ENCODE measurements around the gene KDELR1. TPM values are rescaled to one million over a fixed set of nuclear protein-coding genes. Genes with fewer than 3 reads are reported as not detected.
A peak's percentile ranks its signal among the peaks of the same experiment; 100 is the strongest.
"Not testable (repeated sequence)": the region's sequence is repeated elsewhere in the genome, so short reads cannot be mapped to it uniquely, and the experiment has no call there.

Gene KDELR1
- polyA plus RNA-seq, 4 donors: 231 to 265 (median 243) TPM

GRCh38 chr19:48372904-48373303 lies 18.4 kb downstream of the KDELR1 start:
- no peak for DNase-seq (ENCODE audit: low read depth in 4 of 4, low spot score in 3 of 4)

- not testable (repeated sequence) for DNase-seq (ENCODE audit: low read depth in 4 of 4, low spot score in 3 of 4)
These were observed 19.6 kb downstream of the KDELR1 start for GRCh38 chr19:48371771-48372170.

GRCh38 chr19:48371367-48371766 lies 20.0 kb downstream of the KDELR1 start:
- no peak for DNase-seq (ENCODE audit: low read depth in 4 of 4, low spot score in 3 of 4)

DNA sequence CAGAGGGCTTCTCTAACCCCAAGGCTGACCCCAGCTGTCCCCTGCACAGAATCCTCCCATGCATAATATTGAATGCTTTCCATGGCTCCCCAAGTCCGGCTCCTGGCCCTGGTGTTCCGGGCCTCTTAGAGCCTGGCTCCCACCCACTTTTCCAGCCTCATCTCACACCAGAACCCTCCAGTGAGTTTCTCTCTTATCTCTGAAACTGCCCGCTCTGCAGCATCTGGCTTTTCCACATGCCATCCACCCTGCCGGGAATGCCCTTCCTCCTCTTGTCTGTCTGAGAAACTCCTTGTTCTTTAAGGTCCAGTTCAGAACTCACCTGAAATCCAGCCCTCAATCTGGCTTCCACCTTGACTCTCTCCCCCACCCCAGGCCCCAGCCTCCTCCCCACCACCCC lies 20.4 kb downstream of the KDELR1 start:
- DNase-seq (ENCODE audit: low read depth in 4 of 4, low spot score in 3 of 4): no peak

DNA sequence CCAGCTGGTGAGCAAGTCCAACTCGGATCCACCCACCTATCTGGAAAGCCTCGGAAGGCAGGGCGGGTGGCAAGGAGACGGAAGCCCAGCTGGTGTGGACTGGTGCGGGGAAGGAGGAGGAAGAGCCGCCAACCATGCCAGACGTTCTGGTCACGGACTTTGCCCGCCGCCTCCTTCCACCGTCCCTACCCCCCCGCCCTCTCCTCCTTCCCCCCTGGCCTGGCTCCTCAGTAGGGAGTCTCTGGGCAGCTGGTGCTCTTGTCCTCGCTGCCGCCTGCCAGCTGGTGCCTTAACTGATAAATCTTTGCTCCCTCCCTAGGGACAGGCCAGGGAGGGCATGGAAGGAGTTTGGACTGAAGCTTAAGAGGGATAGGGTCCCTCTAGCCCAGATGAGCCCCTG lies 22.4 kb downstream of the KDELR1 start:
- DNase-seq (ENCODE audit: low read depth in 4 of 4, low spot score in 3 of 4): no peak

DNA sequence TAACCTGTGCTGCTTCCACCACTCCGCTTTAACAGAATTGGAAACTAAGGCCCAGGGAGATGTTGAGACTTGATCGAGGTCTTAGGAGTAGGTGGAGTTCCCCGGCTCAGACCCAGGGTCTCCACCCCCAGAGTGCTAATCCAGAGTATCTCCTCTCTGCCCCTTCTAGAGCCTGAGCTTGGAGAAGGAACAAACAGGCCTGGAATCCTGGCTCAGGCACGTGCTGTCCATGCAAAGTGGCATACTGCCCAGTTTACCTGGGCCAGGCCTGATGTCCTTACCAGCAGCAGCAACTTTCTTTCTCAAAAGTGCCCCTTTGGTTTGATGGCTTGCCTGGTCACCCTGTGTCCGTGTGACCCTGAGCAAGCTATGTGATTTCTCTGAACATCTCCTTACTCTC lies 23.5 kb downstream of the KDELR1 start:
- no peak for DNase-seq (ENCODE audit: low read depth in 4 of 4, low spot score in 3 of 4)

DNA sequence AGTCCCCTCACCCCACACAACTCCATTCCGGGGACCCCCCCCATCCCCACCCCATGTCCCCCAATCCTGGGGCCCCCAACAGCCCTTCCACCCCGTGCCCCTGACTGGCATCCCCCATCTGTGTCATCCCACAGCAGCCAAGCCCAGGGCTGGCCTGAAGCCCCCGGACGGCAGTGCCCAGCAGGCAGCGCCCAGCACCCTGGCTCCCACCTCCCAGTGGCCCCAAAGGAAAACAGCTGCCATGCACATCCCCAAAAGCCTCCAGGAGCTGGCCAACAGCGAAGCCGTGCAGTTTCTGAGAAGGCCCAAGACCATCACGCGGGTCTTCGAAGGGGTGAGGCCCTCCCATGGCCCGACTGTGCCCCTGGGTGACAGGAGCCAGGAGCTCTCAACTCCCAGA lies 25.7 kb downstream of the KDELR1 start:
- no peak for DNase-seq (ENCODE audit: low read depth in 4 of 4, low spot score in 3 of 4)

DNA sequence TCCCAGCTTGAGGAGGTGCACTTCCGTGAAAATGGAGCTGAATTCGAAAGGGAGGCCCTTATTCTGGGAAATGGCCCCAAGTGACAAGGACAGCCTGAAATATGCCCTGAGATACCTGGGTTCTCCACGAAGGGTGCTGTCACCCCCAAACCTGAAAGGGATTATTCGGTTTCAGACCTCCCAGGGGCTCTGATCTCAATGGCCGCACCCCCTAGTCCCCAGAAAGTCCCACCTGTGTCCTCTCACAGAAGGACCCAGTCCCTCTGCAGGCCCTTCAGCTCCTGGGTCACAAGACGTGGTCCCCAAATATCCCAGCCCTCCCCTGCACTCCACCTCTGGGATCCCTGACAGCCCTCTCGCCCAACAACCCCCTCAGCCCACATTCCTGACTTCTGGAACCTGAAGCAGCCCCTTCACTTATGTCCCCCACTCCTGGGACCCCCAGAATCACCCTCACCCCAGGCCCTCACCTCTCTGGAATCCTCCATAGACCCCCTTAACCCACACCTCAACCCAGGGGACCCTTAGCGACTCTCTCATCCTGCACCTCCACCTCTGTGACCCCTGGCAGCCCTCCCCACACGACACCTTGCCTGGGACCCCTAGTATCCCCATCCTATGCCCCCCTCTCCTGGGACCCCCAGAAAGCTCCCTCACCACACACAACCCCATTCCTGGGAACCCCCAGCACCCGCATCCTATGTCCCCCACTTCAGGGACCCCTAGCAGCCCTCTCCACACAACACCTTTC lies 26.6 kb downstream of the KDELR1 start:
- no peak for DNase-seq (ENCODE audit: low read depth in 4 of 4, low spot score in 3 of 4)

DNA sequence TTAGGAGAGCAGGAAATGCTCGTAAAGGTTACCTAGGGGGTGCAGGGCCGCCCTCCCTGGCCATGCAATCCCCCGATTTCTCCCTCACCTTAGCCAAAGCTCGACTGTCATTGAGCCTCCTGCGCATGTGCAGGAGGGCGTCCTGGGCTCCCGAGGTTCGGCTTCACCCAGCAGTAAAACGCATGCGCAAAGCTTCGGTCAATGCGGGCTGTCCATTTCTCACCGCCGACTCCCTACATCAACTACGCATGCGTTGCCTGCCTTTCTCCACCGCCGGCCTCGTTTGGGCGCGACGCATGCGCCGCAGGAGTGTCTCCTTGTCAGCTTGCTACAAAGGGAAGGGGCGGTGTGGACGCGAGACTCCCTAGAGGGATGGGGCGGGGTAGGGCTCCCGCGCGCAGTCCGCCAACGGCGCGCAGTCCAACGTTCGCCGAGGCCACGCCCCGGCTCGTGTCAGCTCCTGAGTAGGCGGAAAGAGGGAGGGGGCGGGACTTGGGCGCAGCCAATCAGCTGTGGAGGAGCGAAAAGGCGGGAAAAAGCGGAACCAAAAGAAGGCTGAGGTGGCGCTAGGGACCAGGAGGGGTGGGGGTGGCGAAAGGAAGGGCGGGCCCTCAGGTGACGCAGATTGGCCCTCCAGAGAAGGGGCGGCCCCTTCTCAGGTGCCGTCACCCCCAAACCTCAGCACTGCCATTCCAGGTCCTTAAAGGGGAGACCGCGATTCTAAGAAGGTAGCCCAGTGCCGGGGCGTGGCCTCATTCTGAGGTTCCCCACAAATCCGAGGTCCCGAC lies 27.3 kb downstream of the KDELR1 start, which contains the start of the genes SYNGR4 and TMEM143:
Gene SYNGR4 (plus strand): TSS at position 558 of the 788 bp plus-strand sequence. CDS start 1,476 bp downstream, outside the sequence.
Gene TMEM143 (minus strand): TSS at position 131 of the 788 bp plus-strand sequence. CDS start 20 bp downstream, at position 111.
- peak; percentile 99 to 100 (median 100) for DNase-seq (ENCODE audit: low read depth in 4 of 4, low spot score in 3 of 4)

GRCh38 chr19:48363500-48363809 lies 27.9 kb downstream of the KDELR1 start:
- peak in 1 of 4 donors; percentile 36 for DNase-seq (ENCODE audit: low read depth in 4 of 4, low spot score in 3 of 4)

DNA sequence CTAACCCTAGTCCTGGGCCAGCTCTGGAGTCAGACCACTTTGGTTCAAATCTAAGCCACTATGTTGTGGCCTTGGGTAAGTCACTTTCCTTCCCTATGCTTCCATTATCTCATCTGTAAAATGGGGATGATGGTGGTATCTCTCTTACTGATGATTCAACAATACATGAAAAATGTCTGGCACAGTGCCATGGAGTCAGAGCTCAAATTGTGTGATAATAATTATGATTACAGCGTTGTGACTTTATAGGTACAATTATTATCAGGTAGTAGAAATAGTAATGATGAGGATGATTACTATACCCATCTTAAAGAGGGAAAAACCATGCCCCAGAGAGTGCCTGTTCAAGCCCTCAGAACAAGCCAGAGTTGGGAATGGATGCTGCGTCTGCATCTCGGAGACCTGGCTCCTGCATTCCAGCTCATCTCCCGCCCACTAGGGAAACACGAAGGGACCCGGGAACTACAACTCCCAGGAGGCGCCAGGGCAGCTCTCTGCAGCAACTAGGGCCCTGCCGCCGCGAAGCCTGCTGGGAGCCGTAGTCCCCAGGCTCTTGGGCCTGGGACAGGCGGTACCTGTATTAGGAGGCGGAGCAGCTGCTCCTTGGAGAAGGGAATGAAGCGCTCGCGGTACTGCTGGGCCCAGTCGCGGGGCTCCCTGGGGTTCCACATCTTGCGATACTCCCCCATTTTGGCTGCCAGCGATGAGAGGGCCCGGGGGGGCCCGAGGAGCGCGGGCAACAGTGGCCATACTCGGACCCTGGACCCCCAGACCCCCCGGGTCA lies 28.4 kb downstream of the KDELR1 start:
- DNase-seq (ENCODE audit: low read depth in 4 of 4, low spot score in 3 of 4): peak; percentile 86 to 92 (median 88)

DNA sequence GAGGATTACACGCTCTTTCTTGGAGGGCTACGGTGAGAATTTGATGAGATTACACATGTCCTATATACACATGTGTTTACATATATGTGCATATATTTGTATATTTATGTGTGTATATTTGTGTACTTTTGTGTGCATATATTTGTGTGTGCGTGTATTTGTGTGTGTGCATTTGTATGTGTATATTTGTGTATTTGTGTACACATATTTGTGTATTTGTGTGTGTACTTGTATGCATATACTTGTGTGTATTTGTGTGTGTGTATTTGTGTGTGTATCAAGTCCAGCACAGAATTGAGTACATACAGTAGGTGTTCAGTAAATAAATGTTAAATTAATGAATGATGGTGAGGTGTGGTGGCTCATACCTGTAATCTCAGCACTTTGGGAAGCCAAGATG lies 29.4 kb downstream of the KDELR1 start:
- no peak for DNase-seq (ENCODE audit: low read depth in 4 of 4, low spot score in 3 of 4)

DNA sequence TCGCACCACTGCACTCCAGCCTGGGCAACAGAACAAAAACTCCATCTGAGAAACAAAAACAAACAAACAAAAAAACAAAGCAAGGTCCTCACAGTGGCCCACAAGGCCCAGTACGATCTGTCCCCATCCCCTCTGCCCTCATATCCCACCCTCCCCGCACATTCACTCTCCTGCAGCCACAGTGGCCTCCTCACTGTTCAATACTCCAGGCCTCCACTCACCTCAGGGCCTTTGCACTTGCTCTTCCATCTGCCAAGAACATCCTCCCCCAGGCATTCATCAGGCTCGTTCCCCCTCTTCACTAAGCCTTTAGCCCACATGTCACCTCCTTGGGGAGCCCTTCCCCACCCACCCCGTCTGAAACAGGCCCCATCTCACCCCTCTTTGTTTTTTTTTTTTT lies 32.2 kb downstream of the KDELR1 start:
- no peak for DNase-seq (ENCODE audit: low read depth in 4 of 4, low spot score in 3 of 4)

- no peak for DNase-seq (ENCODE audit: low read depth in 4 of 4, low spot score in 3 of 4)
These were observed 35.9 kb downstream of the KDELR1 start for GRCh38 chr19:48355365-48355954.

- no peak for DNase-seq (ENCODE audit: low read depth in 4 of 4, low spot score in 3 of 4)
These were observed 36.9 kb downstream of the KDELR1 start for GRCh38 chr19:48354332-48354992.

DNA sequence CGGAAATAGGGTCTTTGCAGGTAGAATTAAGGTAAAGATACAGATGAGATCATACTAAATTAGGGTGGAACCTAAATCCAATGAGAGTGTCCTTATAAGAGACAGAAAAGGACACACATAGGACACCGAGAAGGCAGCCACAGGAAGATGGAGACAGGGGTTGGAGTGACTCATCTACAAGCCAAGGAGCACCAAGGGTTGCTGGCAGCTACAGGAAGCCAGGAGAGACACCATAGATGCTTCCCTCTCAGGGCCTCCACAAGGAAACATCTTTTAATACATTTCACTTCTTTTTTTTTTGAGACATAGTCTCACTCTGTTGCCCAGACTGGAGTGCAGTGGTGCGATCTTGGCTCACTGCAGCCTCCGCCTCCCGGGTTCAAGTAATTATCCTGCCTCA lies 37.7 kb downstream of the KDELR1 start:
- DNase-seq (ENCODE audit: low read depth in 4 of 4, low spot score in 3 of 4): no peak

GRCh38 chr19:48351341-48351752 lies 40.0 kb downstream of the KDELR1 start:
- DNase-seq (ENCODE audit: low read depth in 4 of 4, low spot score in 3 of 4): peak in 1 of 4 donors; percentile 47

- DNase-seq (ENCODE audit: low read depth in 4 of 4, low spot score in 3 of 4): no peak
These were observed 40.5 kb downstream of the KDELR1 start for GRCh38 chr19:48350856-48351255.

DNA sequence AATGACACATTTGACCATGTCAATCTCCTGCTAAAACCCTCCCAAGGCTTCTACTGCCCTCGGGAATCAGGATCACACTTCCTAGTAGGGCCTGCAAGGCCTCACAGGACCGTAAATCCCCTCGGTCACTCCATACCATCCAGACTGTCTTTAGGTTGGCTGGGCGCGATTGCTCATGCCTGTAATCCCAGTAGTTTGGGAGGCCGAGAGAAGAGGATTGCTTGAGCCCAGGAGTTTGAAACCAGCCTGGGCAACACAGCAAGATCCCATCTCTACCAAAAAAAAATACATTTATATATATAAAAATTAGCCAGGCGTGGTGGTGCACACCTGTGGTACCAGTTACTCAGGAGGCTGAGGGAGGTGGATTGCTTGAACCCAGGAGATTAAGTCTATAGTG lies 42.6 kb downstream of the KDELR1 start:
- DNase-seq (ENCODE audit: low read depth in 4 of 4, low spot score in 3 of 4): no peak

DNA sequence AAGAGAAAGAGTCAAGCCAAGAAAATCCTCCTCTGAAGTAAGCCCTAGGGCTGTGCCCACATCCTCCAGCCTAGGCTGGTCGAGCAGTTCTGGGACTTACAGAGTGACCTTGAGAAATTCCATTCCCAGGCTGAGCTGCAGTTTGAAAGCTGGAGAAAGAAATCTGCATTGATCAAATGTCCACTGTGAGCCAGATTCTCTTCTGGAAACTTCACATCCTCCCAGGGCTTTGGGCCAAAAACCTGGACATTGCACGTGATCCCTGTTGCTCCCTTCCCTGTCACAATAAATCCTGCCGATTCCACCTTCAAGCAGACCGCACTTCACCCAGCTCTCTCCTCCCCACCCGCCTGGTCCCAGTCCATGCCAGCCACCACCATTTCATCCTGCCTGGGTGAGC lies 43.3 kb downstream of the KDELR1 start:
- DNase-seq (ENCODE audit: low read depth in 4 of 4, low spot score in 3 of 4): no peak
